HG03097 (cell line): Measurements from ENCODE around the gene CDC7.

Source experiments
- ATAC-seq: cut with Tn5 transposase; IDR thresholded peaks from one replicate; pipeline ENCODE4 v1.9.1; 2021; ENCODE audit not compliant: unreplicated experiment, low FRiP score

The CDC7 gene

GRCh38 chr1:91546301-91546581 lies 45.6 kb downstream of the CDC7 start:
- ATAC-seq: no peak

- no peak for ATAC-seq
Measured at GRCh38 chr1:91546876-91547275, 46.2 kb downstream of the CDC7 start.

- ATAC-seq: no peak
Measured at GRCh38 chr1:91548376-91549040, 47.9 kb downstream of the CDC7 start.

GRCh38 chr1:91549041-91549735 lies 48.5 kb downstream of the CDC7 start:
- no peak for ATAC-seq

- no peak for ATAC-seq
Measured at GRCh38 chr1:91550961-91551360, 50.3 kb downstream of the CDC7 start.

GRCh38 chr1:91552091-91552490 lies 51.4 kb downstream of the CDC7 start:
- no peak for ATAC-seq

- no peak for ATAC-seq
Measured at GRCh38 chr1:91552596-91552995, 51.9 kb downstream of the CDC7 start.

GRCh38 chr1:91553177-91553591 lies 52.5 kb downstream of the CDC7 start:
- ATAC-seq: no peak

GRCh38 chr1:91555074-91555730 lies 54.6 kb downstream of the CDC7 start:
- ATAC-seq: no peak

- no peak for ATAC-seq
Measured at GRCh38 chr1:91555821-91556531, 55.3 kb downstream of the CDC7 start.

GRCh38 chr1:91556556-91556955 lies 55.9 kb downstream of the CDC7 start:
- no peak for ATAC-seq

- ATAC-seq: no peak
Measured at GRCh38 chr1:91557039-91557690, 56.5 kb downstream of the CDC7 start.

- ATAC-seq: no peak
Measured at GRCh38 chr1:91557826-91558225, 57.2 kb downstream of the CDC7 start.

GRCh38 chr1:91559046-91559750 lies 58.5 kb downstream of the CDC7 start:
- ATAC-seq: no peak

- no peak for ATAC-seq
Measured at GRCh38 chr1:91559838-91560565, 59.4 kb downstream of the CDC7 start.

- ATAC-seq: no peak
Measured at GRCh38 chr1:91564888-91565701, 64.4 kb downstream of the CDC7 start.

- ATAC-seq: no peak
Measured at GRCh38 chr1:91567583-91567982, 66.9 kb downstream of the CDC7 start.

- no peak for ATAC-seq
Measured at GRCh38 chr1:91568261-91568660, 67.6 kb downstream of the CDC7 start.
